GM19467 (cell line): ENCODE results near the gene COBL.

Experiments
- ATAC-seq: cut with Tn5 transposase; IDR thresholded peaks from one replicate; pipeline ENCODE4 v1.9.1; 2021; ENCODE audit warnings: mild to moderate bottlenecking, moderate library complexity; ENCODE audit not compliant: unreplicated experiment

The COBL gene

GRCh38 chr7:50978633-50979215 lies 337.9 kb downstream of the COBL start:
- no peak for ATAC-seq

- no peak for ATAC-seq
These were observed 339.2 kb downstream of the COBL start for GRCh38 chr7:50977421-50977820.

GRCh38 chr7:50976064-50976463 lies 340.5 kb downstream of the COBL start:
- ATAC-seq = no peak

DNA sequence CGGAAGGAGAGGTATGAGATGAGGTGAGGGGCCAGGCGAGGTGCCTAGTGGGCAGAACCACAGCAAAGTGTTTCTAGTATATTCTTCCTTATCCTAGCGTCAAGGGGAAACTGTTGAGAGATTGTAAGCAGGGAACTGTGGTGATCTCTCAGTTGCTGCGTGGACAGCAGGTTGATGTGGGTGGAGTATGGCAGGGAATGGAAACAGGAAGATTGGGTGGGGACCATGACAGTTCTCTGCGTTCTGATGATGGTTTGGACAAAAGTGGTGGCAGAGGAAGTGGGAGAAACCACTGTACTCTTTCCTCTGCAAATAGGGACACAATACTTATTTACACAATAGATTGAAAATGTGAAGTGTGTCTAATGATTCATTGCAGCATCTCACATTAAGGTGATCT lies 342.4 kb downstream of the COBL start:
- no peak for ATAC-seq

GRCh38 chr7:50973814-50974213 lies 342.8 kb downstream of the COBL start:
- ATAC-seq = no peak

- no peak for ATAC-seq
These were observed 346.5 kb downstream of the COBL start for GRCh38 chr7:50970092-50970491.
